PC-3 (cell line): ENCODE results near the gene PPARG. TPM values are rescaled to one million over a fixed set of nuclear protein-coding genes. Genes with fewer than 3 reads are reported as not detected.
"Not testable (repeated sequence)": the region's sequence is repeated elsewhere in the genome, so short reads cannot be mapped to it uniquely, and the experiment has no call there.

ENCODE experiments used
- ATAC-seq: fragments of 200-7000 bp; cut with Tn5 transposase; 2 replicates; pipeline ENCODE4 v1.9.1; 2020; ENCODE audit warnings: mild to moderate bottlenecking, moderate library complexity
- BruUV-seq: library from RNA; stranded (reverse); fragments of 400-500 nt; replicated peaks from 2 replicates; lab custom pipeline; 2021; lab: Mats Ljungman, UMichigan
- CTCF ChIA-PET: fragments of 300-600 bp; sonication (Branson Sonifier 250); formaldehyde crosslinking; loops from one replicate; lab custom pipeline; 2022; ENCODE audit warnings: antibody characterized with exemption; lab: Charles Lee
- POLR2A ChIA-PET: fragments of 300-600 bp; sonication (Branson Sonifier 250); formaldehyde crosslinking; loops from one replicate; lab custom pipeline; 2022; ENCODE audit warnings: antibody characterized with exemption; ENCODE audit not compliant: unreplicated experiment; lab: Charles Lee
- DNase-seq: peaks from one replicate; pipeline ENCODE4 v3.0.0-alpha.2; 2015
- H2AFZ ChIP-seq: fragments of 300-600 bp; sonication (generic); 2 replicates; pipeline ENCODE4 v1.6.0; 2016; ENCODE audit warnings: antibody characterized with exemption, low read length
- H3F3A ChIP-seq: fragments of 300-600 bp; sonication (generic); one replicate; pipeline ENCODE4 v1.6.0; 2017; ENCODE audit warnings: antibody characterized with exemption, low read length, control low read depth, mild to moderate bottlenecking; ENCODE audit not compliant: unreplicated experiment
- H3K27ac ChIP-seq: fragments of 300-600 bp; sonication (generic); 2 replicates; pipeline ENCODE4 v1.5.1; 2016; ENCODE audit warnings: mild to moderate bottlenecking, low read length
- H3K27me3 ChIP-seq: fragments of 300-600 bp; sonication (generic); 2 replicates; pipeline ENCODE4 v1.6.1; 2016; ENCODE audit warnings: low read length, mixed read lengths
- H3K36me3 ChIP-seq: fragments of 300-600 bp; sonication (generic); 2 replicates; pipeline ENCODE4 v1.6.1; 2016; ENCODE audit warnings: low read depth, mixed run types, low read length, mixed read lengths
- H3K4me1 ChIP-seq: fragments of 300-600 bp; sonication (generic); 2 replicates; pipeline ENCODE4 v1.5.1; 2016; ENCODE audit warnings: low read length; ENCODE audit not compliant: insufficient read depth
- H3K4me2 ChIP-seq: fragments of 300-600 bp; sonication (generic); 2 replicates; pipeline ENCODE4 v1.6.0; 2016; ENCODE audit warnings: low read length
- H3K4me3 ChIP-seq: fragments of 300-600 bp; sonication (generic); 2 replicates; pipeline ENCODE4 v1.5.1; 2016; ENCODE audit warnings: mild to moderate bottlenecking, low read length, mixed read lengths
- H3K79me2 ChIP-seq: fragments of 300-600 bp; sonication (generic); 2 replicates; pipeline ENCODE4 v1.6.1; 2017; ENCODE audit warnings: low read length, mixed read lengths
- H3K9ac ChIP-seq: fragments of 300-600 bp; sonication (generic); 2 replicates; pipeline ENCODE4 v1.6.0; 2016; ENCODE audit warnings: mild to moderate bottlenecking, low read length
- H3K9me2 ChIP-seq: fragments of 300-600 bp; sonication (generic); replicated peaks from 2 replicates; pipeline ENCODE4 v1.6.1; 2016; ENCODE audit warnings: mixed run types, low read length, mixed read lengths
- H3K9me3 ChIP-seq: fragments of 300-600 bp; sonication (generic); 2 replicates; pipeline ENCODE4 v1.6.1; 2016; ENCODE audit warnings: low read length, mixed read lengths
- H4K20me1 ChIP-seq: fragments of 300-600 bp; sonication (generic); 2 replicates; pipeline ENCODE4 v1.6.1; 2016; ENCODE audit warnings: low read length, mixed read lengths
- EZH2 ChIP-seq: fragments of 300-600 bp; sonication (generic); IDR thresholded peaks from one replicate; pipeline ENCODE4 v1.6.1; 2017; ENCODE audit warnings: antibody characterized with exemption, mild to moderate bottlenecking, low read length; ENCODE audit not compliant: unreplicated experiment
- EZH2phosphoT487 ChIP-seq: fragments of 300-600 bp; sonication (generic); IDR thresholded peaks from 2 replicates; pipeline ENCODE4 v1.6.1; 2018; ENCODE audit warnings: mild to moderate bottlenecking, antibody characterized with exemption, low read length, borderline replicate concordance
- intact Hi-C: fragments of 100-400 bp; cut with micrococcal nuclease; formaldehyde crosslinking; loops from 2 replicates; pipeline ENCODE4 v1.9.0; 2023
- total RNA-seq: library from RNA; depleted of rRNA; stranded (reverse); fragments of >200 nt; gene quantifications from 2 replicates; pipeline ENCODE4 v1.2.3, GENCODE V29; 2014
- TF ChIP-seq, protein P1 (sequence below): fragments of 300-600 bp; sonication (generic); conservative IDR thresholded peaks from 2 replicates; pipeline ENCODE4 v1.5.1; 2017; ENCODE audit warnings: antibody characterized with exemption, low read depth, mild to moderate bottlenecking, low read length

Gene PPARG
- total RNA-seq, 1 experiment from 2014 or later: 250 TPM

DNA sequence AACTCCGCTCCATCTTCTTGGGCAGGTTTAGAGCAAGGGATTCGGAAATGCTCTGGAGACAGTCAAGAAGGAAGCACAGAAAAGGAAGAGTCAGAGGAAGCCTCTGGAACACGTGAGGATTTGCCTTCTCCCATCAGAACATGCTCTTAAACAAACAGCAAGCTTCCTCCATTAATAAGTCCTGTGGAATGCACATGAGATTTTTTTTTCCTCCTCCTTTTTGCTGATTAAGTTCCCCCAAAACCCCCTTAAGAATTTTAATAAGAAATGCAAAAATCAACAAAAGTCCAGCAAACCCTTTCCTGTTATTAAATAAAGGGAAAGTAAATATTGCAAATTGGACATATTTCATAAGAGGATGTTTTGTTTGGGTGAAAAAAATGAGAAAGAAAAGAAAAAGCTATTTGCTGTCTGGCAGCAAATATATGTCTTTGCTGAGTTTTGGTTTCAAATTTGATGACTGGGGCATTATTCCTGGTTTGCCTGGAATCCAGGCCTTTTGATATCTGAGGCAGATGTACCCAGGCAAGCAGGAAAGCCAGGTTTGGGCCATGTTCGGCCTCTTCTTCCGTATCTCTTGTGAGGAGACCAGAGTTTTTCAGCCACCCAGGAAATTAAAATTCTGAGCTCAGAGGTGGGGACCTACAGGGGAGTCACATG is 187.5 kb downstream of the PPARG start:
- Histone ChIP-seq H3K27me3 (no peaks in the 10 kb centered on the region), H3K4me3 (no peak overlapping the region), H3K9me2 (no peaks in the 10 kb centered on the region), H3K9me3 (no peaks in the 10 kb centered on the region), H3K79me2 (peaks cover 21% of the 10 kb centered on the region), H3K4me1 (peaks cover 48% of the 10 kb centered on the region), H3K36me3 (no peaks in the 10 kb centered on the region), H3K4me2 (peak overlapping the region; percentile 32; the same call in 1 of the 2 replicates), H2AFZ (peak overlapping the region; percentile 9), H3F3A (peaks cover 15% of the 10 kb centered on the region), H3K27ac (peak overlapping the region; percentile 94), H3K9ac (peak overlapping the region; percentile 70), H4K20me1 (no peaks in the 10 kb centered on the region)
- CTCF ChIA-PET: interaction anchor here (1.1 to 1.2 kb wide), 2 partner anchors 31 to 40 kb away, joined by 4 to 5 read pairs; no protein-coding TSS in a partner anchor
- ATAC-seq: peak; percentile 64
- DNase-seq: peak; percentile 92
- no TSS peak for BruUV-seq
- intact Hi-C loops: loop anchor here (1.0 to 5.0 kb wide), 6 partner anchors 31 to 299 kb away; no protein-coding TSS in a partner anchor
- TF ChIP-seq, protein P1, sequence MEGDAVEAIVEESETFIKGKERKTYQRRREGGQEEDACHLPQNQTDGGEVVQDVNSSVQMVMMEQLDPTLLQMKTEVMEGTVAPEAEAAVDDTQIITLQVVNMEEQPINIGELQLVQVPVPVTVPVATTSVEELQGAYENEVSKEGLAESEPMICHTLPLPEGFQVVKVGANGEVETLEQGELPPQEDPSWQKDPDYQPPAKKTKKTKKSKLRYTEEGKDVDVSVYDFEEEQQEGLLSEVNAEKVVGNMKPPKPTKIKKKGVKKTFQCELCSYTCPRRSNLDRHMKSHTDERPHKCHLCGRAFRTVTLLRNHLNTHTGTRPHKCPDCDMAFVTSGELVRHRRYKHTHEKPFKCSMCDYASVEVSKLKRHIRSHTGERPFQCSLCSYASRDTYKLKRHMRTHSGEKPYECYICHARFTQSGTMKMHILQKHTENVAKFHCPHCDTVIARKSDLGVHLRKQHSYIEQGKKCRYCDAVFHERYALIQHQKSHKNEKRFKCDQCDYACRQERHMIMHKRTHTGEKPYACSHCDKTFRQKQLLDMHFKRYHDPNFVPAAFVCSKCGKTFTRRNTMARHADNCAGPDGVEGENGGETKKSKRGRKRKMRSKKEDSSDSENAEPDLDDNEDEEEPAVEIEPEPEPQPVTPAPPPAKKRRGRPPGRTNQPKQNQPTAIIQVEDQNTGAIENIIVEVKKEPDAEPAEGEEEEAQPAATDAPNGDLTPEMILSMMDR: no peak
- TF ChIP-seq EZH2phosphoT487 (no peak), EZH2 (no peak)
- POLR2A ChIA-PET: interaction anchor here (0.6 to 1.2 kb wide), 5 partner anchors 9 to 297 kb away, joined by 3 to 21 read pairs (median 5); no protein-coding TSS in a partner anchor

DNA sequence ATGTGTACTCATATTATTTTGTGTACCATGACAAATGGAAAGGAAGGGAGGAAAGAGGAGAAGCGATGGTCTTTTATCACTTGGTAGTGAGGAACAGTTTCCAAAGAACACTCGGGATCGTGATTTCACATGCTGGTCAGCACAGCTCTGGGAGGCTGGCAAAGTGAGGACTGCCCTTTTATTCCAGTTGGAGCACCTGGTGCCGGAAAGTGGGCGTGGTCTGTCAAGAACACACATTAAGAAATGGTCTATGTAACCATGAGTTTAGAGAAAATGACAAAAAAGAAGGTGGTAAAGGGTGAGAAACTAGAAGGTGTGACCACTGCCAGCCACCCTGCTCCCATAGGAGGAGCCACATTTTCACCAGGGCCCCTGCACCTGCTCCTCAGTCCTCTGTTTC is 188.4 kb downstream of the PPARG start:
- DNase-seq (no peak), ATAC-seq (no peak)
- Histone ChIP-seq H3K27me3 (no peaks in the 10 kb centered on the region), H3K36me3 (no peaks in the 10 kb centered on the region), H3K4me1 (peaks cover 42% of the 10 kb centered on the region), H3K9ac (peak overlapping the region; percentile 70), H4K20me1 (no peaks in the 10 kb centered on the region), H3F3A (peaks cover 15% of the 10 kb centered on the region), H2AFZ (no peak overlapping the region), H3K4me2 (no peak overlapping the region; the same call in 1 of the 2 replicates), H3K79me2 (peaks cover 14% of the 10 kb centered on the region; the same call in 1 of the 2 replicates), H3K4me3 (no peak overlapping the region), H3K9me2 (no peaks in the 10 kb centered on the region), H3K9me3 (no peaks in the 10 kb centered on the region), H3K27ac (peak overlapping the region; percentile 94)
- ChIA-PET POLR2A (no interaction called here), CTCF (no interaction called here)
- no TSS peak for BruUV-seq
- intact Hi-C loops: loop anchor here (5.0 kb wide), 3 partner anchors 40 to 300 kb away; no protein-coding TSS in a partner anchor
- no peak for TF ChIP-seq EZH2phosphoT487
- TF ChIP-seq, protein P1: no peak
- TF ChIP-seq EZH2: no peak

DNA sequence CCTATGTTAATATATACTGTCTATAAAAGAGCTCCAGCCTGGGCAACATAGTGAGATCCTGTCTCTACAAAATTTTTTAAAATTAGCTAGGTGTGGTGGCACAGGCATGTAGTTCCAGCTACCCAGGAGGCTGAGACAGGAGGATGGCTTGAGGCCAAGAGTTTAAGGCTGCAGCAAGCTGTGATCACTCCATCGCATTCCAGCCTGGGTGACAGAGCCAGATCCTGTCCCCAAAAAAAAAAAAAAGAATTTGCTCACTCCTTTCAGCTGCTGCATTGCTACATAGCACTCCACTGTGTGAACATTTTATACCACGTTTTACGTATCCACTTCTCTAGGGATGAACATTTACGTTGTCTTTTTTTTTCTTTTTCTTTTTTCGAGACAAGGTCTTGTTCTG is 189.5 kb downstream of the PPARG start:
- TF ChIP-seq, protein P1: no peak
- TF ChIP-seq EZH2phosphoT487 (no peak), EZH2 (no peak)
- intact Hi-C loops: loop anchor here (5.0 kb wide), 3 partner anchors 41 to 301 kb away; no protein-coding TSS in a partner anchor
- Histone ChIP-seq H3K9ac (peak overlapping the region; percentile 70), H2AFZ (no peak overlapping the region), H3K27ac (peak overlapping the region; percentile 94), H3F3A (peaks cover 15% of the 10 kb centered on the region), H3K27me3 (no peaks in the 10 kb centered on the region), H3K36me3 (no peaks in the 10 kb centered on the region), H3K4me3 (no peak overlapping the region), H3K9me2 (no peaks in the 10 kb centered on the region), H3K4me1 (peaks cover 49% of the 10 kb centered on the region), H4K20me1 (no peaks in the 10 kb centered on the region), H3K79me2 (peaks cover 10% of the 10 kb centered on the region), H3K4me2 (no peak overlapping the region), H3K9me3 (no peaks in the 10 kb centered on the region)
- peak; percentile 42 for DNase-seq
- ChIA-PET POLR2A (interaction anchor here (0.6 kb wide), 2 partner anchors 33 to 95 kb away, joined by 3 to 4 read pairs; no protein-coding TSS in a partner anchor), CTCF (interaction anchor here (0.6 kb wide), 1 partner anchor 126 kb away, joined by 5 read pairs; no protein-coding TSS in a partner anchor)
- no peak for ATAC-seq
- no TSS peak for BruUV-seq

DNA sequence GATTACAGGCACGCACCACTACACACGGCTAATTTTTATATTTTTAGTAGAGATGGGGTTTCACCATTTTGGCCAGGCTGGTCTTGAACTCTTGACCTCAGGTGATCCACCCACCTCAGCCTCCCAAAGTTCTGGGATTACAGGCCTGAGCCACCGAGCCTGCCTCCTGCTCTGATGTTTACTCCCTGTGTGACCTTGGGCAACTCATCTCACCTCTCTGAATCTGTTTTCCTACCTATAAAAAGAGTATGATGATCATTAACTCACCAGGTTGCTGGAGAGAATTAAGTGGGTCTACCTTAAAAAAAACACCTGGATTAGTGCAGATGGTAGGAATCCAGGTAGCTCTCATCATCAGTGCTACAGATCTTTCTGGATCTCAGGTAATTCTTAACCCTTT is 190.3 kb downstream of the PPARG start:
- Histone ChIP-seq H3K27ac (peak overlapping the region; percentile 94), H3K9ac (peak overlapping the region; percentile 70), H3F3A (peaks cover 15% of the 10 kb centered on the region), H3K4me2 (peak overlapping the region; percentile 34), H3K79me2 (peaks cover 17% of the 10 kb centered on the region), H3K4me1 (peaks cover 57% of the 10 kb centered on the region)
- not testable (repeated sequence) for BruUV-seq, H3K9me2 ChIP-seq, ATAC-seq, H3K4me3 ChIP-seq, H3K36me3 ChIP-seq, H4K20me1 ChIP-seq, DNase-seq, H3K27me3 ChIP-seq, H3K9me3 ChIP-seq, H2AFZ ChIP-seq
- POLR2A ChIA-PET: interaction anchor here (0.8 kb wide), 1 partner anchor 9 kb away, joined by 3 read pairs; no protein-coding TSS in a partner anchor
- CTCF ChIA-PET: interaction anchor here (0.6 to 1.7 kb wide), 9 partner anchors 9 to 344 kb away, joined by 3 to 20 read pairs (median 5); no protein-coding TSS in a partner anchor
- intact Hi-C loops: loop anchor here (1.0 to 5.0 kb wide), 4 partner anchors 42 to 344 kb away; no protein-coding TSS in a partner anchor
